NCI-H526 treated with DMSO at 0.1 percent for 48 hours (cell line): Measurements from ENCODE around the gene COA7.
"Not testable (repeated sequence)": the region's sequence is repeated elsewhere in the genome, so short reads cannot be mapped to it uniquely, and the experiment has no call there.

Experiments used
- DNase-seq: peaks from one replicate; lab custom pipeline; 2025; lab: John Stamatoyannopoulos, UW

The COA7 gene

GRCh38 chr1:52706136-52706670, 8.1 kb upstream of the COA7 start:
- no peak for DNase-seq

- DNase-seq = peak; percentile 22
These were observed 5.0 kb upstream of the COA7 start for GRCh38 chr1:52702886-52703787.

- DNase-seq = no peak
These were observed 2.5 kb downstream of the COA7 start for GRCh38 chr1:52695627-52696026.

- no peak for DNase-seq
These were observed 4.3 kb downstream of the COA7 start for GRCh38 chr1:52693843-52694242.

- DNase-seq = not testable (repeated sequence)
These were observed 4.8 kb downstream of the COA7 start for GRCh38 chr1:52693351-52693750.

GRCh38 chr1:52692697-52693096, 5.5 kb downstream of the COA7 start:
- DNase-seq = no peak

- no peak for DNase-seq
These were observed 6.3 kb downstream of the COA7 start for GRCh38 chr1:52691821-52692220.

GRCh38 chr1:52686830-52687229, 11.3 kb downstream of the COA7 start:
- DNase-seq = no peak

GRCh38 chr1:52686261-52686751, 11.8 kb downstream of the COA7 start:
- peak; percentile 24 for DNase-seq

- no peak for DNase-seq
These were observed 13.6 kb downstream of the COA7 start for GRCh38 chr1:52684545-52684944.

GRCh38 chr1:52683367-52683940, 14.7 kb downstream of the COA7 start:
- no peak for DNase-seq

- DNase-seq = no peak
These were observed 17.0 kb downstream of the COA7 start for GRCh38 chr1:52681136-52681535.

GRCh38 chr1:52680353-52680752, 17.8 kb downstream of the COA7 start:
- no peak for DNase-seq

- DNase-seq = no peak
These were observed 18.6 kb downstream of the COA7 start for GRCh38 chr1:52679498-52679897.

GRCh38 chr1:52679048-52679447, 19.1 kb downstream of the COA7 start:
- DNase-seq = no peak

GRCh38 chr1:52677076-52677806, 20.9 kb downstream of the COA7 start:
- peak; percentile 13 for DNase-seq

GRCh38 chr1:52676249-52676903, 21.8 kb downstream of the COA7 start:
- DNase-seq = no peak

- DNase-seq = no peak
These were observed 23.4 kb downstream of the COA7 start for GRCh38 chr1:52674497-52675384.

- no peak for DNase-seq
These were observed 24.6 kb downstream of the COA7 start for GRCh38 chr1:52673513-52673912.

- DNase-seq = no peak
These were observed 25.2 kb downstream of the COA7 start for GRCh38 chr1:52672946-52673345.

GRCh38 chr1:52670604-52671003, 27.5 kb downstream of the COA7 start:
- DNase-seq = no peak
